GM18861 (cell line): ENCODE measurements around the gene FSTL5.
"Not testable (repeated sequence)": the region's sequence is repeated elsewhere in the genome, so short reads cannot be mapped to it uniquely, and the experiment has no call there.

ENCODE experiments used
- ATAC-seq: cut with Tn5 transposase; IDR thresholded peaks from one replicate; pipeline ENCODE4 v1.9.1; 2021; ENCODE audit not compliant: unreplicated experiment

The FSTL5 gene

DNA sequence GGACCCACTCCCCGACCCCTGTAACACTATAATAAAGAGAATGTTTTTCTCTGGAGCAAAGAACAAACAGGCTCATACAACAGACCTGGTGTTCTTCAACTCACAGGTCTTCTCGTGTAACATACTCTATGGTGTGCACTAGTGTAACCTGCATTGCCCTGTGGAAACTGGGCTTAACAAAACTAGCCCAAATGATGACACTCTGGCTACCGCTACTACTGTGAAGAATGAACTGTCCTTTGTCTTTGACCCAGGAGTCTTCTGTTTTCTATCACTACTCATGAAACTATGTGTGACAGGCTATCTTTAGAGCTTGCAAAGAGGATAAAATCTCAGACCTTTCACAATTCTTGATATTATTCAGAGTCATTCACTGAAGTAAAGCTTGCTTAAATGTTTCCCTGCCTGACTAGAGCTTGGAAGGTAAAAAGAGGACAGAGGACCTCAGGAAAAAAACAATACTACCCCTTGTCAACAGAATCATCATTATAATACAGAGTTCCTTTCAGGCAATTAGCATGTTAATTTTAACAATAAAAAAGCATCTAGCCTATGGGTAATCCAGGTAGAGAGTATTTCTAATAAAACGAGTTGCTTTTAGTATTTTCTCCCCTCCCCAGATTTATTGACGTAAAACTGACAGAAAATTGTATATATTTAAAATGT is 59.2 kb downstream of the FSTL5 start:
- no peak for ATAC-seq

DNA sequence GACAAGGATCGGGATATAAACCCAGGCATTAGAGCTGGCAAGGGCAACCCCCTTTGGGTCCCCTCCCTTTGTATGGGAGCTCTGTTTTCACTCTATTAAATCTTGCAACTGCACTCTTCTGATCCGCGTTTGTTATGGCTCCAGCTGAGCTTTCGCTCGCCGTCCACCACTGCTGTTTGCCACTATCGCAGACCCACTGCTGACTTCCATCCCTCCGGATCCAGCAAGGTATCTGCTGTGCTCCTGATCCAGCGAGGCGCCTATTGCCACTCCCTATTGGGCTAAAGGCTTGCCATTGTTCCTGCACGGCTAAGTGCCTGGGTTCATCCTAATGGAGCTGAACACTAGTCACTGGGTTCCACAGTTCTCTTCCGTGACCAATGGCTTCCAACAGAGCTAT is 59.9 kb downstream of the FSTL5 start:
- ATAC-seq, result not testable (repeated sequence)

DNA sequence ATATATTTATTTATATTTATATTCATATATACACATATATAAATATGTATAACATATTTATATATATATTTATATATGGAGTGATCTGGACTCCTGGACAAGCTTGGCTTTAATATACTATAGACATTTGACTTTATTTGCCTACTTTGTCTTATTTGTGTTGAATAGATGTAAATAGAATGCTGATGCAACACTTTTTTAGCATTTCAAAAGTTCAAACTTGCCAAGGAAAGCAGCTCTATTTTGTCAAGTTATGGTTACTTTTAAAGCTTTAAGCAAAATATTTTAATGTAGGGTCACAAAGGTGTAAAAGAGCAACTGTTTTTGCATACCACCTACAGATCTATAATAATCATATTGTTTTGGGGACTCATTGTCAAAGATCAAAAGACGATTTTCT is 61.1 kb downstream of the FSTL5 start:
- ATAC-seq, result no peak

DNA sequence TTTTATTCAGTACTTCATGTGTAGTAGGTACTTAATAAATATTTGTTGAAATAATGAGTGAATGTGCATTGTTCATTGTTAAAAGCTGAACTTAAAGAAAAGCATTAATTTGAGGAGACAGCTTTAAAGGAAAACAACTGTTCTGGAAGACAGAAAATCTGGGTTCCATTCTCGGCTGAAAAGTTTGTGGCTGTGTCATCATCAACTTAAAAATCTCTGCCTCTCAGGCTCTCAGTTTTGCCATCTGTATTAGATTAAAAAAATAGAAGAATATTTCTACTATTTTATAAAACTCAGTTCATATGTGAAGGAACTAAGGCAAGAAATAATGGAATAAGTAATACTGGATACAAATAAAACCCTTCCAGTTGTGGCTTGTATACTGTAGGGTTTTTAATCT is 62.5 kb downstream of the FSTL5 start:
- no peak for ATAC-seq

DNA sequence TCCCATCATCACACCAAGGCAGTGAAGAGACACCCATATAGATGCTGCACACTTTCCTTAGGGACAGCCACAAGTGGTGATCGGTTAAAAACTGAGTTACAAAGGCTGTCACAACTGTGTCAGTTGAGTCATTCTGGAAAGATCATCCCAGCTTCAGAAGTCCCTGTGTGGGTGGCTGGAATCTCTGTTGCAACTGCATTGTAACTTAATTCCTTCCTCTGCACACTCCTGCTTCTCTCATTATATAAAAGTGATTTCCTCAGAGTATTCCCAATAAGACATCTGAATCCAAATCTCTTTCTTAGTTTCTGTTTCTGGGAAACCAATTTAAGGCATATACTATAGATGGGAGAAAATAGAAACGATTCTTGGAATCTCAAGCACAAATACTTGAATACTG is 88.1 kb downstream of the FSTL5 start:
- no peak for ATAC-seq

DNA sequence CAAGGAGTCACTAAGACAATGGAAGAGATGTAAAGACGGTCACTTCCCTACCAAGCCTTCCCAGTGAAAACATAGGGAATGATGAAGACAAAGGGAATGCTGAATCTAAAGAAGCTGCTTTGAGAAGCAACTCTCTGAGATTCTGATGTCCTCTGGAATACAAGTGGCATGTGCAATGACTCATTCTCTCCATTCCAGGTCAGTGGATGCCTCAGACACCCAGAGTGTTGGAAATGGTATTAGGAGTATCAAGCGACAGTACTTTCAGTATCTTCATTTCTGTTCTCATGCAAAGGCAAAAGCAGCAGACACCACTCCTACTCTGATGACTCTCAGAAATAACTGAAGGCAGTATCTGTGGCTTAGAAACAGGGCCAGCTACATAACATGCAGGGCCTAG is 102.6 kb downstream of the FSTL5 start:
- no peak for ATAC-seq

DNA sequence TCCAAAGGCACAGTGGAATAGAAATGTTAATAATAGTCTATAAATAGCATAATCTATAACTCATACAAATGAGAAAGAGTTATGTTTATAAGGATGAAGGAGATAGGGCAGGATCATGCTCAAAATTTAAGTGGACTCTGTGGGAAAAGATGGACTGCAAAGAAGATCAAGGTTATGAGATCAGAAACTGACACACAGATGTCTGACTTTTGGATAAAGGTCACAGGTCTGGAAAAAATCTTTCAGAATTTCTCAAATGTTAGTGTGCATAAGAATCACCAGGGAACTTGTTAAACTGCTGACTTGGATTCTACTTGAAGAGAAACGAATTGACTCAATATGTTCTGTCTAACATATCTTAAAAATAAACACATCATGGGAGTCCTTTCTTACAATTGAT is 104.1 kb downstream of the FSTL5 start:
- no peak for ATAC-seq

DNA sequence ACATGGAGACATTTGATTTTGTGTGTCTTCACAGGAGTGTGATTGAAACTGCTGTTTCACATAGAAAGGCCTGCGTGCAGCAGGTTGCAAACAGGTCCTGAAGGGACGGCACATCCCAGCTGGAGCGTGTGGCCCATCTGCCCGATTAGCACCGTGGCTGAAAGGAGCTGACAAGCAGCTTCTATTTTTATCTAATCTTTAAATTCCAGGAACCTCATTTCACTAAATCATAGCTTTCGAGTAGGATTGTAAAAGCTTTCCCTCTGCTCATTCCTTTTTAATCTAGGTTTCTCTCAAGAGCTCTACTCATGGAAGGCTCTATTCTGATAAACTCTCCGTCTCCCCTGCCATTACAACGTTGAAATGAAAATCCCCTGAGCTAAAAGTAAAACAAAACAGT is 106.8 kb downstream of the FSTL5 start:
- no peak for ATAC-seq

DNA sequence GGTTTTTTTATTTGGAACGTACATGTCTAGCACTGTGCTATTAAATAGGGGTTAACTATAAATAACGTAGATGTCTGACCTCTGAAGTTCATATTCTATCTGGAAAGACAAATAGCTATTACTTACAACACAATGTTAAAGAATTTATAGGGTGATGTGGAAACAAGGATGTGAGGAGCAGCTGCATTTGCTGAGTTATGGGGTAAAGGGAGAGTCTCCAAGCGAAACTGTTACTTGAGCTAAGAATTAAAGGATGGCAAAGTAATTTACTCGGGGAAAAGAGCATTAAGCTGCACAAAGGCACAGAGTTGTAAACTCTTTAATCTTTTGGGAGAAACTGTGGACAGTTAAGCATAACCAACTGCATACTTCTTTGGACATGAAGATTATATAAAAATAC is 117.7 kb downstream of the FSTL5 start:
- no peak for ATAC-seq

DNA sequence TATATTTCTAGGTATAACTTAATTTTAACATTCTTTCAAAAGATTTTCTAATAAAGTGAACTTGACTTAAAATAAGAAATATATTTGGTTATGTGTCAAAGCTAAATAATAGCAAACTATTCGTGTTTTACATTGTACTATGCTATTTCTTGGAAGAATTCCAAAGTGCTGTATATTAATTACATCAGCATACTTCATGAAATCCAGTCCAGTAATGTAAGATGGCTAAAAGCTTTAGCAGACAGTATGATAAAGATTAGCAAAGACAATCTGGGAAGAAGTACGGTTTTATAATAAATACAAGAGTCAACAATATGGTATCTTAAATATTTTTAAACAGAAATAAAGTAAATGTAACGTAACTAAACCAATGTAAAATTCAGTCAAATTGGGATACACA is 125.7 kb downstream of the FSTL5 start:
- ATAC-seq, result no peak

DNA sequence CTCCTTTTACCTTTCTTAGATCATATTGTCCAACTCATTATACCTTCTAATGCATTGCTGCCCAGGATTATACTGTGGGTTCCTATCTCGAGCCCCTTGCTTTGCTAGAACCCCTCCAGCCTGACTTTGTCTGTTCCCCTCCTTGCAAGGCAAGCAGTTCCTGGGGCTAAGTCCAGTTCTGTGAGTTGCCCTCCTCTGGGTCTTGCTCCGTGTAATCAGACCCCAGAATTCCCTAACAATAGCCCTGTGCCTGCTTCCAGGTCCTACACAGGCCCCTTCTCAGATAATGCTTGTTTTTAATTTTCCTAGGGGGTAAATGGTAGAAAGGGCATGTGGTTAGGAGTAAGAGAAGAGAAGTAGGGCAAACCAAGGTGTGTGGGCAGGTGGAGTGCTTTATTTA is 145.9 kb downstream of the FSTL5 start:
- no peak for ATAC-seq

DNA sequence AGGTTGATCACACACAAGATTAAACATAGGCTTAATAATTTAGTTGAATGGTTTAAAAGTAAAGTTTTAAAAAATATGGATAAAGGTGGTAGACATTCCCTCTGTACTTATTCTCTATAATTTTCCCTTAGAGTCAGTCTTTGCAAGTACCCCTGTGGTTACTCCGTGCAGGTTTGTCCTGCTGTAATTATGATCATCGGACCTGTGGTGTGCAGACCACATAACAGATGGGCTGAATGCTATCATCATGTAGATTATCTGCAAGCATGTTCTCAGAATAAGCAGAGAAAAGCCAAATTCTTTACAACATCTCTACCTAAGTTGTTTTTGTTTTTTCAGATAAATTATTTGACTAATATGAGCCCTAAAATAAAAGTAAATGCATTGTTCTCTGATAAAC is 146.8 kb downstream of the FSTL5 start:
- no peak for ATAC-seq

DNA sequence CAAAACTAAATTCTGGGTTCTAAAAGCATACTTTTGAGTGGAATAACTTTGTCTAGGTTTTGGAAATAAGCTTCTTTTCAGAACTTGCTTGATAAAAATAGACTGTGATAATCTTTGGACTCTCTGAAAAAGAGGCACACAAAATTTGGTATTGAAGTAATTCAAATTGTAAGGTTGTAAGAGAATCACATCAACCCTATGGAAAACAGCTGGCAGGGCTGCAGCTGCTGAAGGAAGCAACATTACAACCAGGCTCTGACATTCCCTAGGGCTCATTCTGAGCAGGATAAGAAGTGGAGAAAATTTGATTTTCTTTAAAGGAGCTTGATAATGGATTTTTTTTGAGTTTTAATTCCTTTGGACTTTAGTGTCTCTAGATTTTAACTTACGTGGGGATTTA is 147.6 kb downstream of the FSTL5 start:
- no peak for ATAC-seq

DNA sequence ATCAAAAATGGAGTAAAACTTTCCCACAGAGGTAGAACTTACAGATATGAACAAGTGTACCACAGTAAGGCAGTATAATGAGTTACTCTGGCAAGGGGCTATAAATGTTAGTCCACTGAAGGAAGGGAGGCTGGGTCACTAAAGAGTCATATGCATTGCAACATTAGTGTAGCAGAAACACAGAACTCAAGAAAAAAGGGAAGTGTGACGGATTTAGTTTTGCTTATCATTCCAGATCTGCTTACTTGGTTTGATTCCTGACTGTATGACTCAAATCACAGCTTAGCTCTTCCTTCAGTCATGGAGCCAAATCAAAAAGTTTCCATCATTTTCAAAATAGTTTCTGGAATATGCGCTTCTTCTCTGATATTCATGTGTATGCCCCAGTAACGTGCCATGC is 148.7 kb downstream of the FSTL5 start:
- ATAC-seq, result no peak

DNA sequence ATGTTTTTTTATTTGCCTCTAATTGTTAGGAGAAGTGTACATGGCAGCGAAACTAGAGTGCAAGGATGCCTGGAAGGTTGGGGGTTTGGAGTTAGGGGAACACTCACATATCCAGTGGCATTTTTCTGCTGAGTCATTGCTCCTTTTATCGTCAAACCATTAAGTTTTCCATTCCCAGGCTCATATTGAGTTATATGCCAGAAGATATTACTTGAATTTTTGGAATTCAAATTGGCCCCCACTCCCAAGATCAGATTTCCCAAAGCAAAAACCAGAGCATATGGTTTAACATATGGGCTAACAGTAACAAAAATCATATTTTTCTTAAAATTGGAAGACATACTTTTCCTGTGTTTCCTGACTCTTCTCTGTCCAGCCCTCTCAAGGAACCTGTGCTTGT is 152.7 kb downstream of the FSTL5 start:
- ATAC-seq, result no peak

DNA sequence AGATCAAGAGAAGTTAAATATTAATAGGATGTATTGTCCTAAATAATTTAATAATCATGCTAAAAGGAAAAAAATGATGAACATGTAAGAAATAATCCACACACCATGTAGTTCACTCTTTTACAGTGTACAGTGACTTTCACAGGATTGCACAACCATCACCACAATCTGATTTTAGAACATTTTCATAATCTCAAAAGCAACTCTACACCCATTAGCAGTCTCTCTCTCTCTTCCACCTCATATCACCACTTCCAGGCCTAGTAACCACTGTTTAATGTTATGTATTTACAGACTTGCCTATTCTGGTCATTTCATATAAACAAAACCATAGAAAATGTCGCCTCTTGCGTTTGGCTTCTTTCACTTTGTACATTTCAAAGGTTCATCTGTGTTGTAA is 153.4 kb downstream of the FSTL5 start:
- ATAC-seq, result no peak

DNA sequence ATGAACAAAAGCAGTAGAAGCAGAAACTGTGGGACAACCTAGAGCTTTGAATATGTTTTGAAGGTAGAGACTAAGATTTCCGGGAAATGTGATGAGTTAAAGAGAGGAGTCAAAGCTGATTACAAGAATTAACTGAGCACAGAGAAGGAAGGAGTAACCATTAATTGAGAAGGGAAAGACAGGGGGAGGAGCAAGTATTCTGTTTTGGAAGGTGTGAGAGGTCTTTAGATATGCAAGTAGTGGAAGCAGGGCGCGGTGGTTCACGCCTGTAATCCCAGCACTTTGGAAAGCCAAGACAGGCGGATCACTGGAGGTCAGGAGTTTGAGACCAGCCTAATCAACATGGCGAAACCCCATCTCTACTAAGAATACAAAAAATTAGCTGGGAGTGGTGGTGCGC is 171.5 kb downstream of the FSTL5 start:
- no peak for ATAC-seq

DNA sequence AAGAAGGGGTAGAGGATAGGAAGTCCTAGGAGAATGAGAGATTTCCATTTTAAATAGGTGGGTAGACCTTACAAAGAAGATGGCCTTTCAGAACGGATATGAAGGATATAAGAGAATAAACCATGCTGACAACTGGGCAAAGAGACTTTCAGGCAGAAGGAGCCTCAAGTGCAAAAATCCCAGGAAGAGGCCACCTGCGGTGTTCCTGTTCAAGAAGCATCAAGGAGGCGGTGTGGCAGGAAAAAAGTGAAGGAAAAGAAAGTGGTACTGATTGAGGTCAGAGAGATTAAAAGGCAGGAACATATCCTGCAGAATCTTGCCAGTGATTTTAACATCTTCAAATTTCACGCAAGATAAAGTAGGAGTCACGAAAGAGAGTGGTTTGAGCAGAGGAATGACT is 172.0 kb downstream of the FSTL5 start:
- no peak for ATAC-seq

DNA sequence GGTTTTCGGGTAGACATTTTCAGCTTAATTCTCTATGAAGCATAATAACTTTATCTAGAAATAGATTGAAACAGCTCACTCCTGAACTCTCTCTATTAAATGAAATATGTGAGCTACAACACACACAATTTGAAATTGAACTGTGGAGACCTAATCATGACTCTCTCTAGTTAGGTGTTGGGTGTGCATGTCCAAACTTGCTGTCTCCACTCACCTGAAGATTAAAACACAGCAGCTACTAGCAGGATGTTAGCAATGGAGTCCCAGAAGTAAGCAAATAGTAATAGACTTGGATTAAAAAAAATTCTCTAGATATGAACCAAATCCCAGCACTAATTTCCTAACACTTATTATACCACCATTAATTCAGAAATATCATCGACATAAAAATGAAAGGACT is 173.1 kb downstream of the FSTL5 start:
- ATAC-seq, result no peak

DNA sequence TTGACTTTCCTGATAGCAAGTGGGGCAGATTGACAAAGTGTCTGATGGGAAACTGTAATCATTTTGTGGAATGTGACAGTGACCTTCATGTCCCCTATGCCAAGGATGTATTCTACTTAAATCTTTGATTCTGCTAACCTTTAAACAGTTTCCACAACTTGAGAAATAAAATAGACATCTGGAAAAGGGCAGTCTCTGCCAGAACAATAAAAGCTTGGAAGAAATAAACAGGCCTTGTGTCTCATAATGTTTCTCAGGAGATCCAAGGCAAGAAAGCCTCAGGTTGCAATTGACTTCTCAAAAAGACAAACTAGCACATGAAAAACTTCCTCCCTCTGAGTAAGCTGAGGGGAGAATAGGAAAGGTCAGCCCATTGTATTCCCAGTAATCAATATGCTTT is 174.9 kb downstream of the FSTL5 start:
- ATAC-seq, result no peak

DNA sequence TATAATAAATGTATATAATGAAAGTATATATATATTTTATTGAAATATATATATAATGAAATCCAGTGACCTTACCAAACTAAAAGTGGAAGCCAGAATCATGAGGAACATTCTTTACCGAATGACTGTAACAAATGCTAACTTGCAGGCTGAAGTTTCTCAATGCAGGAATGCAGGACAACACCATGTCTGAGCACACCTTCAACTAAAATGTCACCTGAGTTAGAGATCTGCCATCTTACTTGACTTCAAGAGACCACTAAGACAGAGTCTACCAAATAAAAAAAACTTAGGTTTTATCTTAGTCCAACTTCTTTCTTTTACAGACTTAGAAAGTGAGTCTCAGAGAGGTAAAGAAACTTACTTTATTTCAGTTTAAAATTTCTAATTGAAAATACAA is 176.2 kb downstream of the FSTL5 start:
- no peak for ATAC-seq

DNA sequence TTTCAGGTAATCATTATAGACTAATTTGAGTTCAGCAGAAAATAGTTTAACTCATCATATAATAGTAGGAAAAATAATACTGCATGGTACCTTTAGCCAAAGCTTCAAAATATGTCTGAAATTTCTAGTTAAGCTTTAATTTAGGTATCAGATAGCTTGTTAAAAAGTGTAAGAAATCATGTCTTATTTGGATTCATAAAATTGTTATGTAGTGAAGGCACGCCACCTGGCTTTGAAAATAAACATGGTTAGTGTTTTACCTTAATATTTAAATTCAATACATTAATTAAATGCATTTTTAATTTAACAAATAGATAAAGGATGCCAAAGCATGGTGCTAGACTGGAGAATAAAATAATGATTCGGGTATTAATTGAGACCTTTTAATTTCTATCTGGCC is 211.4 kb downstream of the FSTL5 start:
- ATAC-seq, result no peak

DNA sequence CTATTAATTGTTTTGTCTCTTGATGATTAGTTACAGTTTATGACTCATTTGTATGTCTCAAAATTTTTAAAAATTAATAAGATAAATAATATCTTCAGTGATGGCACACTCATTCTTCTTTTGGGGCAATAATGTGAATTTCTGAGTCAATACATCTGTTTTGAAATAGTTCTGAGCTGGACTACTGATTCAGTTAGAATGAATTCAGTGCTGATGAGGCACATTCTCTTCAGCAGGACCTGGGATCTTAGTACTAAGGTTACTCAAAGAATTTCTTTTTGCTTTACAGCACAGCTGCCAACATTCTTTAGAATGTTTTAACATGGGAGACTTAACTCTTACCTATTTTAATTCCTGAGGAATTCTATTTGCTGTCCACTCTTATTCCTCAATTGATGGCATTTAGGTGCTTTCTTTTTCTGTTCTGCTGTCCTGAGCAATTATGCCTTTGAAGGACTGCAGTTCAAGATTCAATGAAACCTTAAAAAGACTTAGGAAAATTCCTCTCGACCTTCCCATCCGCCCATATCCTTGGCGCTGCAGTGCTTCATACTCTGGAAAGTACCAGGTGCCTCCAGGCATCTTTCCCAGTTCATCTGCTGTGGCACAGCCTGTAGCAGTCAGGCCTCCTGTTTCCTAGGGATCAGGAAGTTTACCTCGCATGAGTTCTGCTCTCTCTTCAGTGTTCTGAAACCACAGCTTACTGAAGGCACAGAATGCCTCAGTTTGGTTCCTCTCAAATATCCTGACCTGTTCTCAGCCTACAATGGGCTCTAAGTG is 213.7 kb downstream of the FSTL5 start:
- no peak for ATAC-seq
